ENCODE data around the gene TPBGL.

GRCh38 chr11:75219869-75220268 is 20.7 kb upstream of the TPBGL start:
- TF ChIP-seq, protein P1, sequence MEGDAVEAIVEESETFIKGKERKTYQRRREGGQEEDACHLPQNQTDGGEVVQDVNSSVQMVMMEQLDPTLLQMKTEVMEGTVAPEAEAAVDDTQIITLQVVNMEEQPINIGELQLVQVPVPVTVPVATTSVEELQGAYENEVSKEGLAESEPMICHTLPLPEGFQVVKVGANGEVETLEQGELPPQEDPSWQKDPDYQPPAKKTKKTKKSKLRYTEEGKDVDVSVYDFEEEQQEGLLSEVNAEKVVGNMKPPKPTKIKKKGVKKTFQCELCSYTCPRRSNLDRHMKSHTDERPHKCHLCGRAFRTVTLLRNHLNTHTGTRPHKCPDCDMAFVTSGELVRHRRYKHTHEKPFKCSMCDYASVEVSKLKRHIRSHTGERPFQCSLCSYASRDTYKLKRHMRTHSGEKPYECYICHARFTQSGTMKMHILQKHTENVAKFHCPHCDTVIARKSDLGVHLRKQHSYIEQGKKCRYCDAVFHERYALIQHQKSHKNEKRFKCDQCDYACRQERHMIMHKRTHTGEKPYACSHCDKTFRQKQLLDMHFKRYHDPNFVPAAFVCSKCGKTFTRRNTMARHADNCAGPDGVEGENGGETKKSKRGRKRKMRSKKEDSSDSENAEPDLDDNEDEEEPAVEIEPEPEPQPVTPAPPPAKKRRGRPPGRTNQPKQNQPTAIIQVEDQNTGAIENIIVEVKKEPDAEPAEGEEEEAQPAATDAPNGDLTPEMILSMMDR (IDR thresholded peaks at IDR 0.05) = no peak
- TF ChIP-seq POLR2AphosphoS5 (IDR thresholded peaks at IDR 0.05) = no peak
- TF ChIP-seq POLR2A (IDR thresholded peaks at IDR 0.05; ENCODE audit: low read depth) = no peak
- no peak for TF ChIP-seq EP300 (IDR thresholded peaks at IDR 0.05)
